Measurements from ENCODE around the gene KLK6. TPM values are rescaled to one million over a fixed set of nuclear protein-coding genes. Genes with fewer than 3 reads are reported as not detected.
A peak's percentile ranks its signal among the peaks of the same experiment; 100 is the strongest.

The KLK6 gene
- total RNA-seq, 1 donor from 2014 or later: 3.5 TPM

DNA sequence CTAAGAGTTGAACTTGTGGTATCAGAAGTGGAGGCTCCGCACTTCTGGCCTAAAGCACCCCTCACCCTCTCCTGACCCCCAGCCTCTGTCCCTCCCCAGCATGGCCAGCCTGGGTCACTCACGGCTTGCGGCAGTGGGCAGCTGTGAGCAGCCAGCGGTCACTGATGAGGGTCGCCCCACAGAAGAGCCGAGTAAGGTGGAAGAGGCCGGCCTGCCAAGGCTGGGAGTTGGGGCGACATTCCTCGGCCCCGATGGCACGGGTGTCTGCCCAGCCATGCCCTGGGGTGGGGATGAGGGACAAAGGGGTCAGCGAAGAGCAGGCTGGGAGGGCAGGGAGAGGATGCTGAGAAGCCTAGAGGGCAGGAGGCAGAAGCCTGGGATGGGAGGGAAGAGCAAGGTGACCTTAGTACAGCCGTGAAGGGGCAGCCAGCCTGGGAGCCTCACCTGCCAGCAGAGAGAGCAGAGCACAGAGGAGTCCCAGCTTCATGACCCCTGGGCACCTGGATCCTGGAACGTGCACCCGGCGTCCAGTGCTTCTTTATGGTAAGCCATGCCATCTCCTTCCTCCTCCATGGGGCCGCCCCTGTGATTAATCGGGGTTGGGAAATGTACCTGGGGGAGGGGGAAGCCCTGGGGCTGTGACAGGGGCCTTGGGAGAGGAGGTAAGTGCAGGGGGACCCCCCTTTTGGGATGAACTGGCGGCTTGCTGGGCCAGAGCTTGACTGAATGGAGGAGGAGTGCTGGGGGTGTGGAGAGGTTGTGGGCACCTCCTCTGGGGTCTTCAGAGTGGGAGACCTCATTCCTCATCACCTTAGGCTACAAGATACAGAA lies 39.9 kb upstream of the KLK6 start:
- Mint-ChIP-seq H3K36me3 (ENCODE audit: low read depth, unreplicated experiment) (no peaks in the 10 kb centered on the region), H3K27me3 (ENCODE audit: low read depth, unreplicated experiment) (peaks cover 50% of the 10 kb centered on the region), H3K9me3 (ENCODE audit: unreplicated experiment) (peaks cover 2% of the 10 kb centered on the region), H3K27ac (ENCODE audit: unreplicated experiment) (no peak overlapping the region), H3K4me1 (ENCODE audit: low read depth, unreplicated experiment) (peaks cover 3% of the 10 kb centered on the region), H3K4me3 (ENCODE audit: unreplicated experiment) (no peak overlapping the region)
- FAIRE-seq: no peak
- Histone ChIP-seq H3K79me2 (ENCODE audit: insufficient read depth, low read length) (no peaks in the 10 kb centered on the region), H3K9me3 (ENCODE audit: insufficient read depth, low read depth, low read length) (peaks cover 2% of the 10 kb centered on the region), H3K4me3 (ENCODE audit: insufficient read depth, low read depth, low read length) (no peak overlapping the region), H3K27me3 (ENCODE audit: insufficient read depth, low read length) (no peaks in the 10 kb centered on the region), H2AFZ (ENCODE audit: low read depth, low read length) (no peak overlapping the region), H3K4me1 (ENCODE audit: insufficient read depth, low read length) (no peaks in the 10 kb centered on the region), H3K4me2 (ENCODE audit: low read length) (no peak overlapping the region), H3K9ac (ENCODE audit: low read length) (no peak overlapping the region), H3K36me3 (ENCODE audit: insufficient read depth, low read length) (no peaks in the 10 kb centered on the region), H3K27ac (ENCODE audit: low read depth, low read length) (no peak overlapping the region), H4K20me1 (ENCODE audit: insufficient read depth, low read length) (no peaks in the 10 kb centered on the region)
- TF ChIP-seq, protein P1, sequence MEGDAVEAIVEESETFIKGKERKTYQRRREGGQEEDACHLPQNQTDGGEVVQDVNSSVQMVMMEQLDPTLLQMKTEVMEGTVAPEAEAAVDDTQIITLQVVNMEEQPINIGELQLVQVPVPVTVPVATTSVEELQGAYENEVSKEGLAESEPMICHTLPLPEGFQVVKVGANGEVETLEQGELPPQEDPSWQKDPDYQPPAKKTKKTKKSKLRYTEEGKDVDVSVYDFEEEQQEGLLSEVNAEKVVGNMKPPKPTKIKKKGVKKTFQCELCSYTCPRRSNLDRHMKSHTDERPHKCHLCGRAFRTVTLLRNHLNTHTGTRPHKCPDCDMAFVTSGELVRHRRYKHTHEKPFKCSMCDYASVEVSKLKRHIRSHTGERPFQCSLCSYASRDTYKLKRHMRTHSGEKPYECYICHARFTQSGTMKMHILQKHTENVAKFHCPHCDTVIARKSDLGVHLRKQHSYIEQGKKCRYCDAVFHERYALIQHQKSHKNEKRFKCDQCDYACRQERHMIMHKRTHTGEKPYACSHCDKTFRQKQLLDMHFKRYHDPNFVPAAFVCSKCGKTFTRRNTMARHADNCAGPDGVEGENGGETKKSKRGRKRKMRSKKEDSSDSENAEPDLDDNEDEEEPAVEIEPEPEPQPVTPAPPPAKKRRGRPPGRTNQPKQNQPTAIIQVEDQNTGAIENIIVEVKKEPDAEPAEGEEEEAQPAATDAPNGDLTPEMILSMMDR (IDR thresholded peaks at IDR 0.05; ENCODE audit: insufficient read depth, low read depth, low read length): no peak
- no peak for TF ChIP-seq EZH2 (IDR thresholded peaks at IDR 0.05; ENCODE audit: insufficient read depth, low read length)
- DNase-seq (ENCODE audit: low read depth): no peak

DNA sequence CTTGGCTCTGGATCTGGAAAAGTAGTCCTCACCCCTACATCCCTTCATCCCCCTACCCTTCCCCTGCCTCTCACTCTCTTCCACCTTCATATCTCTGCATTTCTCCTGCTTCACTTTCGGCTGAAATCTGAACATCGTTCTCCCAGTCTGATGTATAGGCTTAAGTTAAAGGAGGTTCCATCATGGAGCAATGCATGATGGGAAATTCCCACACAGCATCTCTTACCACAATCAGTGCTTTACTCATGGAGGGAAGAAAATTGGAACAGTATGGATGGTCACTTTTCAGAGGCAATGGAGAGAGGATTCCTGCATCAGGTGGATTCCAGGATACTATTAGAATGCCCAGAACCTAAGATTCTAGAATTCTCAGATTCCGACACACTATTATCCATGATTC lies 38.1 kb upstream of the KLK6 start:
- no peaks in the 10 kb centered on the region for H4K20me1 ChIP-seq (ENCODE audit: insufficient read depth, low read length)
- H3K79me2 ChIP-seq (ENCODE audit: insufficient read depth, low read length): no peaks in the 10 kb centered on the region
- H3K27me3 ChIP-seq (ENCODE audit: insufficient read depth, low read length): no peaks in the 10 kb centered on the region
- H3K4me1 ChIP-seq (ENCODE audit: insufficient read depth, low read length): no peaks in the 10 kb centered on the region
- Mint-ChIP-seq H3K4me1 (ENCODE audit: low read depth, unreplicated experiment) (peaks cover 3% of the 10 kb centered on the region), H3K9me3 (ENCODE audit: unreplicated experiment) (peaks cover 1% of the 10 kb centered on the region), H3K27ac (ENCODE audit: unreplicated experiment) (no peak overlapping the region), H3K27me3 (ENCODE audit: low read depth, unreplicated experiment) (peaks cover 43% of the 10 kb centered on the region), H3K36me3 (ENCODE audit: low read depth, unreplicated experiment) (no peaks in the 10 kb centered on the region), H3K4me3 (ENCODE audit: unreplicated experiment) (no peak overlapping the region)
- no peak overlapping the region for H3K9ac ChIP-seq (ENCODE audit: low read length)
- TF ChIP-seq, protein P1 (IDR thresholded peaks at IDR 0.05; ENCODE audit: insufficient read depth, low read depth, low read length): no peak
- no peak for TF ChIP-seq EZH2 (IDR thresholded peaks at IDR 0.05; ENCODE audit: insufficient read depth, low read length)
- no peaks in the 10 kb centered on the region for H3K36me3 ChIP-seq (ENCODE audit: insufficient read depth, low read length)
- H2AFZ ChIP-seq (ENCODE audit: low read depth, low read length): no peak overlapping the region
- no peak overlapping the region for H3K27ac ChIP-seq (ENCODE audit: low read depth, low read length)
- peaks cover 2% of the 10 kb centered on the region for H3K9me3 ChIP-seq (ENCODE audit: insufficient read depth, low read depth, low read length)
- FAIRE-seq (no peak), DNase-seq (ENCODE audit: low read depth) (no peak)
- H3K4me2 ChIP-seq (ENCODE audit: low read length): no peak overlapping the region
- H3K4me3 ChIP-seq (ENCODE audit: insufficient read depth, low read depth, low read length): no peak overlapping the region

DNA sequence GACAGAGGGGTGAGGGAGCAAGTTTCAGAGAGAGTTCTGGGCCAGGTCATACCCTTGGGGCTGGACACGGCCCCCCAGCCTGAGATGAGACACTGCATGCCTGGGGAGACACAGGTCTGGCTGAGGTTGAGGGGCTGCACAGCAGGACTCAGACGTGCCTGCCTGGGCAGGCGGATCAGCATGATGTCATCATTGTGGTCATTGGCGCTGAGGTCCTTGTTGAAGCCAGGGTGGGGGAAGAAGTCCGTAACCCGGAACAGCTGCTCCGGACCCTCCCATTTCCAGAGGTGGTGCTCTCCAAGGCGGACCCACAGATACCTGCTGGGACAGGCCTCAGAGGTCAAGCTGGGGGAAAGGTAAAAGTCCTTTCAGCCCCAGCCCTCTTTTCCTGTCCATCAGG lies 37.0 kb upstream of the KLK6 start:
- no peaks in the 10 kb centered on the region for H3K36me3 ChIP-seq (ENCODE audit: insufficient read depth, low read length)
- Mint-ChIP-seq H3K27ac (ENCODE audit: unreplicated experiment) (peak overlapping the region; percentile 1), H3K9me3 (ENCODE audit: unreplicated experiment) (peaks cover 1% of the 10 kb centered on the region)

More for the DNA sequence above, 37.0 kb upstream of the KLK6 start:
- H3K27me3 Mint-ChIP-seq (ENCODE audit: low read depth, unreplicated experiment): peaks cover 48% of the 10 kb centered on the region
- no peak overlapping the region for H3K4me3 Mint-ChIP-seq (ENCODE audit: unreplicated experiment)
- FAIRE-seq (no peak), DNase-seq (ENCODE audit: low read depth) (no peak)
- H3K36me3 Mint-ChIP-seq (ENCODE audit: low read depth, unreplicated experiment): no peaks in the 10 kb centered on the region
- no peak for TF ChIP-seq EZH2 (IDR thresholded peaks at IDR 0.05; ENCODE audit: insufficient read depth, low read length)
- TF ChIP-seq, protein P1 (IDR thresholded peaks at IDR 0.05; ENCODE audit: insufficient read depth, low read depth, low read length): no peak
- Histone ChIP-seq H3K27me3 (ENCODE audit: insufficient read depth, low read length) (no peaks in the 10 kb centered on the region), H3K27ac (ENCODE audit: low read depth, low read length) (no peak overlapping the region), H3K9me3 (ENCODE audit: insufficient read depth, low read depth, low read length) (peaks cover 2% of the 10 kb centered on the region), H2AFZ (ENCODE audit: low read depth, low read length) (no peak overlapping the region), H3K4me2 (ENCODE audit: low read length) (no peak overlapping the region), H3K4me3 (ENCODE audit: insufficient read depth, low read depth, low read length) (no peak overlapping the region), H3K79me2 (ENCODE audit: insufficient read depth, low read length) (no peaks in the 10 kb centered on the region), H3K4me1 (ENCODE audit: insufficient read depth, low read length) (no peaks in the 10 kb centered on the region), H4K20me1 (ENCODE audit: insufficient read depth, low read length) (no peaks in the 10 kb centered on the region), H3K9ac (ENCODE audit: low read length) (no peak overlapping the region)
- peaks cover 3% of the 10 kb centered on the region for H3K4me1 Mint-ChIP-seq (ENCODE audit: low read depth, unreplicated experiment)

Measured in astrocyte (in vitro differentiated cells and primary cell).